ENCODE data around the gene C14orf132. TPM values are rescaled to one million over a fixed set of nuclear protein-coding genes. Genes with fewer than 3 reads are reported as not detected.

C14orf132 gene
- total and polyA plus RNA-seq, 9 of the 15 experiments (the other 6 are each of a cell fraction or from before 2014, with no cell fraction given) = not detected

GRCh38 chr14:96089401-96089800 lies 50.2 kb downstream of the C14orf132 start:
- H3K4me1 ChIP-seq (replicated peaks in 1 of 2; ENCODE audit: control insufficient read depth in 2 of 2, insufficient read depth in 2 of 2, low read length in 2 of 2) = no peaks in the 10 kb centered on the region
- POLR2A ChIA-PET = no interaction called here
- no peak for DNase-seq (ENCODE audit: extremely low read depth in 1 of 4, low spot score in 3 of 4)
- H3K79me2 ChIP-seq (ENCODE audit: control insufficient read depth, insufficient read depth, low read length) = no peaks in the 10 kb centered on the region
- H3K9me3 ChIP-seq (replicated peaks; ENCODE audit: control insufficient read depth, insufficient read depth, low read depth, low read length) = no peaks in the 10 kb centered on the region
- no peak overlapping the region for H3K4me2 ChIP-seq (ENCODE audit: insufficient read depth, low read length)
- in situ Hi-C loops (cut with MboI) = no loop called here
- CTCF ChIA-PET (ENCODE audit: low intra/inter-chr PET ratio) = no interaction called here
- peaks cover 0 to 46% of the 10 kb centered on the region in 2 experiments; a peak in 3 of 5 replicates for H3K27me3 ChIP-seq (ENCODE audit: control insufficient read depth in 2 of 2, insufficient read depth in 2 of 2, low read length in 2 of 2)
- H2AFZ ChIP-seq (ENCODE audit: low read depth, low read length) = no peak overlapping the region
- H4K20me1 ChIP-seq (replicated peaks; ENCODE audit: control insufficient read depth, insufficient read depth, low read length) = no peaks in the 10 kb centered on the region
- no peaks in the 10 kb centered on the region for H3K9me1 ChIP-seq (ENCODE audit: control insufficient read depth, insufficient read depth, low read length)
- TF ChIP-seq SMARCA4 (IDR thresholded peaks at IDR 0.05) (no peak), KDM5B (IDR thresholded peaks at IDR 0.05; ENCODE audit: insufficient replicate concordance, low read depth, low read length) (no peak), ZNF354B (CRISPR knock-in tag; IDR thresholded peaks at IDR 0.05) (no peak), ZNF143 (CRISPR knock-in tag; IDR thresholded peaks at IDR 0.05) (no peak), RBM34 (IDR thresholded peaks at IDR 0.05; ENCODE audit: borderline replicate concordance, insufficient read depth, low read length) (no peak), MYC (IDR thresholded peaks at IDR 0.05; ENCODE audit: low read depth, low read length) (no peak), MYC (CRISPR knock-in tag; IDR thresholded peaks at IDR 0.05; ENCODE audit: borderline replicate concordance, low read depth) (no peak), ZNF253 (CRISPR knock-in tag; conservative IDR thresholded peaks at IDR 0.05) (no peak), ZNF766 (CRISPR knock-in tag; conservative IDR thresholded peaks at IDR 0.05) (no peak), SRF (CRISPR knock-in tag; IDR thresholded peaks at IDR 0.05) (no peak), STAT5A (IDR thresholded peaks at IDR 0.05; ENCODE audit: borderline replicate concordance, low read length) (no peak), TGIF2 (CRISPR knock-in tag; IDR thresholded peaks at IDR 0.05) (no peak), RBBP5 (IDR thresholded peaks at IDR 0.05; ENCODE audit: borderline replicate concordance, insufficient read depth, low read length, poor library complexity, severe bottlenecking) (no peak), ZNF764 (CRISPR knock-in tag; IDR thresholded peaks at IDR 0.05; ENCODE audit: low read depth) (no peak), ZNF449 (CRISPR knock-in tag; IDR thresholded peaks at IDR 0.05) (no peak)
- 0% methylated on average over 3 of the region's 4 CpGs for WGBS (ENCODE audit: insufficient coverage, low coverage, missing lambda C conversion rate)
- BruUV-seq (replicated peaks) = no TSS peak
- ATAC-seq = no peak
- no peak overlapping the region for H3K4me3 ChIP-seq
- intact Hi-C loops (cut with micrococcal nuclease) = no loop called here
- H3K36me3 ChIP-seq (ENCODE audit: control insufficient read depth, insufficient read depth, low read length) = no peaks in the 10 kb centered on the region
- no peak for FAIRE-seq
- no peak overlapping the region for H3K9ac ChIP-seq (ENCODE audit: insufficient read depth in 1 of 2, low read depth in 2 of 2, low read length in 2 of 2)
- no peak overlapping the region for H3K27ac ChIP-seq (ENCODE audit: extremely low read depth, low read depth, low read length)
